Measurements from ENCODE around the gene VNN1.
"Not testable (repeated sequence)": the region's sequence is repeated elsewhere in the genome, so short reads cannot be mapped to it uniquely, and the experiment has no call there.

VNN1 gene

DNA sequence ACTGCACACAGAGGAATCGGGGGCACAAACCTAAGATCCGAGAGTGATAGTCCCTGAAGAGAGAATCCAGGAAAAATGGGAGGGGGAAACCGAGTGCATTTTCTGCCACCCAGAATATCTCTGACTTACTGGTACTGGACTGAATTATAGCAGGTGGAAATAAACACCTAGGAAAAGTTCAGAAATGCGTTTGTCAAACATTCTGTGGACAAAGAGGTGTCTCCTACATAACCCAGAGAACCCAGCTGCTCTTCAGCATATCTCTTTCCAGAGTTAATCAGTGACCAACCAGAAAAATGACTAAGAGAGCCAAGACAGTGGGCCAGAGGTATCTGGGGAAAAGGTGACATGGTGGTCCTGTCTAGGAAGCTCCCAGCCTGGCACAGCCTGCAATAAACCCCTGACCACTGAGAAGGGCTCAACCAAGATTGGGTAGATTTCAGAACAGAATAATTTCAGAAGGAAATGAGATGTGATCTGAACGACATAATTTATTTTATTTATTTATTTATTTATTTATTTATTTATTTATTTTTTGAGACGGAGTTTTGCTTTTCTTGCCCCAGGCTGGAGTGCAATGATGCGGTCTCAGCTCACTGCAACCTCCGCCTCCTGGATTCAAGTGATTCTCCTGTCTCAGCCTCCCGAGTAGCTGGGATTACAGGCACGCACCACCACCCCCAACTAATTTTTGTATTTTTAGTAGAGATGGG lies 6.0 kb upstream of the VNN1 start:
- no peak for DNase-seq (ENCODE audit: low read depth)

- no peak for DNase-seq (ENCODE audit: low read depth)
These were observed 2.2 kb upstream of the VNN1 start for GRCh38 chr6:132715881-132716637.

DNA sequence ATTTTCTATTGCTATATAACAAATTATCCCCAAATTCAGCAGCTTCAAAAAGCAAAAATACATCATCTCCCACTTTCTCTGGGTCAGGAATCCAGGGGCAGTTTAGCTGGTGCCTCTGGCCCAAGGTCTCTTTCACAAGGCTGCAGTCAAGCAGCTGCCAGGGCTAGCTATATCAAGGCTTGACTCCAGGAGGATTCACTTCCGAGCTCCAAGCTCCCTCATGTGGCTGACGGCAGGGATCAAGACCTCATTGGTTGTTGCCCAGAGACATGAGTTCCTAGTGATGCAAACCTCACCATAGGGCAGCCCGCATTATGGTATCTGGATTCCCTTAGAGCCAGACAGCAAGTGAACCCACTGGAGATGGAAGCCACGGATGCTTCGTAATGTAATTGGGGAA lies 1.3 kb upstream of the VNN1 start:
- DNase-seq (ENCODE audit: low read depth): no peak

GRCh38 chr6:132714160-132714559 lies 305 bp upstream of the VNN1 start:
- no peak for DNase-seq (ENCODE audit: low read depth)

DNA sequence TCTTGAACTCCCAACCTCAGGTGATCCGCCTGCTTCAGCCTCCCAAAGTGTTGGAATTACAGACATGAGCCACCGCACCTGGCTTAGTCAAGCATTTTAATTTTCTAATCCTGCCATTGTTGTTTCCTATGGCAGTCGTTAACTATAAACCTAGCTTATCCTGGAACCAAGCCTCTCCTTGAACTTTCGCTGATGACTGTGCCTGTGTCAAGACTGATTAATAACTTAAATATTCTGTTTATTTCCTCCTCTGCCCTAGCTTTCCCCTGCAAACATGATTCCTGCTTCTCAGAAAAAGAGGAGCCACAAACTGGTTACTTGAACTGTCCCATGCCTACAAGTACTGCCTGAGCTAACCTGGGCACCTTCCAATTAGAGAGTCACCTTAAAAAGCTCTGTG lies 1.5 kb downstream of the VNN1 start:
- no peak for DNase-seq (ENCODE audit: low read depth)

DNA sequence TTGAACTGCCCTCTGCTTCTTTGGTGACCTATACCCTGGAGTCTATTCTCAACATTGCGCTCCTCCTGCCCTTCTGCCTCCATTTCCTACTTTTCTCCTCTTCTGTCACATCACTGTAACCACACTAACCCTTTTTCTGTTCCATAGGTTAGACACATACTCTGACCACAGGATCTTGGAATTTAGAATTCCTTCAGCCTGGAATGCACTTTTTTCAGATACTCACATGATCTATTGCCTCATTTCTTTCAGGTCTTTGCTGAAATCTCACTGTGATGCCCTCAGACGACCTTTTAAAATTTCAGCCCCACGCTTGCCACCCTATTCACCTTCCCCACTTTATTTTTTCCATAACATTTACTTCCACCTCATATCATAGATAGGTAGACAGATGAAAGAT lies 5.1 kb downstream of the VNN1 start:
- no peak for DNase-seq (ENCODE audit: low read depth)

DNA sequence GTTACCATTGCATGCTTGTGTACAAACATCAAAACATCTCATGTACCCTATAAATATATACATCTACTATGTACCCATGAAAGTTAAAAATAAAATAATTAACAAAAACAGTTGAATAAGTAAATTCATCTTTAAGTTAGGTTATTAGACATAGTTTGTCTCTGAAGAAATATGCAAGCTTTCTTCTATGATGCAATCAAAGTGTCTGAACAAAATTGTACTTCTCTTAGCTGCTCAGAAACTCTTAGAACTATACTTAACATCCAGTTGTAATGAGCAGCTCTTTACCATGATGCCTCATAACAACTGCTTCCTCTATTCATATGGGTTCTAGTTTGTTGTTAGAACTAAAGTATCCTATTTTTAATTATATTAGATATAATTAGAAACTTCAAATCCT lies 5.9 kb downstream of the VNN1 start:
- no peak for DNase-seq (ENCODE audit: low read depth)

GRCh38 chr6:132706756-132707155 lies 7.1 kb downstream of the VNN1 start:
- DNase-seq (ENCODE audit: low read depth): not testable (repeated sequence)

- DNase-seq (ENCODE audit: low read depth): no peak
These were observed 9.9 kb downstream of the VNN1 start for GRCh38 chr6:132703936-132704335.

GRCh38 chr6:132698608-132699007 lies 15.2 kb downstream of the VNN1 start:
- DNase-seq (ENCODE audit: low read depth): no peak

DNA sequence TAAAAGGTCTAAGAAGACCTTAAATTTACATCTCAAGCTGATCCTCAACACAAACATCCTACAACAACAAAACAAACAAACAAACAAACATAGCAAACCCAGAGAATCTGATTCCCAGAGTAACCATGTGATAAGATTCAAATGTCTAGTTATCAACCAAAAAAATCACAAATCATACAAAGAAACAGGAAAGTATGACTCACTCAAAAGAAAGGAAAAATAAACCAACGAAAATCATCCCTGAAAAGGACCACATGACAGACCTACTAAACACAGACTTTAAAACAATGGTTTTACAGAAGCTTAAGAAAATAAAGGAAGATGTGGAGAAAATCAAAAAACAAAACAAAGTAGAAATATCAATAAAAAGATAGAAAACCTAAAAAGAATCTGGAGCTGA lies 18.1 kb downstream of the VNN1 start:
- no peak for DNase-seq (ENCODE audit: low read depth)

DNA sequence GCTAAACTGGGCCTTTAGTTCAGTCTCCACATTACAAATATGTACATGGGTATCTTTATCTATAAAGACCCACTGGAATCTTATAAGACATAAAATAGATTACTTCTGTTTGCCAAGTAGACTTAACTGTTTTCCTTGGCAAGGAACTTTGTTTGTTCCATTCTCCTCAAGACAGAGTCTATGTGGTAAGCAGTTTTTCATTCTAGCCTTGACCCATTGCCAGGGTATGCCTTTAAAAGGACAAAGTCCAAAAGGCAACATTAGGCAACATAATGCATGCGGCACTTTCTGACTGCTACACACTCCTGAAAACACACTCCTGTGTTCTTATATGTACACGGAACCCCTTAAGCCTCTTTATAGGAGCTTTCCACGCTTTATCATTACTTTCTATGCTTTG lies 20.4 kb downstream of the VNN1 start:
- DNase-seq (ENCODE audit: low read depth): no peak

GRCh38 chr6:132690678-132691077 lies 23.2 kb downstream of the VNN1 start:
- DNase-seq (ENCODE audit: low read depth): no peak

DNA sequence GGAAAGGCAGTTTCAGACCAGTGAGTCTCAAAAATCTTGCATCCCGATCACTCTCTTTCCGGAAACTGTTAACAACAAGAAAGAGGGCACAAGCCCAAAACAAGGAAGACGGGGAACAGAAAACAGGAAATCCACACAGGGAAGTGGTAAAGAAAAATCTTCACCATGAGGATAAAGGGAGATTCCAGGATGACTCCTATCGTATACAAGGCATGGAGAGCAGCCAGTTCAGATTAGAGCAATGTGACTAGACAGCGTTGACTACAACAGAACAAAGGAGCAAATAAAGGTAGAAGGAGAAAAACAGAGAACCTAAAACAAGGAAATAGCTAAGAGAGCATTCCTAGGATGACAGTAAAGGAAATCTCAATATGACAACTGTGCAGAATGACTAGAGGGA lies 26.5 kb downstream of the VNN1 start:
- no peak for DNase-seq (ENCODE audit: low read depth)

GRCh38 chr6:132686531-132686930 lies 27.3 kb downstream of the VNN1 start:
- no peak for DNase-seq (ENCODE audit: low read depth)

DNA sequence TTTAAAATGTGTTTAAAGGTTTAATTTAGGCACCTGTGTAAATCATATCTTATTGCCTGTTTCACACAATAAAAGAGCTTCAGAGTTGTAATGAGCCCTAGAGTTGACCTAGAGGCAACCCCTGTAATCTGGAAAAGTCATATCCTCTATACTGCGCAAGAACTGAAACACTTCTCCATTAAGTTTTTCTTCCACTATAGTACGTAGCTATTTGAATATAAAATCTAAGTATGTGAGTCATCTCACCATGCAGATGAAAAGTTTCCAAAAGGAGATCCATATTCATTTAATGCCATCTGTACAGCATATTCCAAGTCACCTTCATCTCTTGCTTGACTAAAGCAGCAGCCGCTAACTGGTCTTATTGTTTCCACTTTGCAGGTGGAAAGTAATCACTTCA lies 28.8 kb downstream of the VNN1 start:
- no peak for DNase-seq (ENCODE audit: low read depth)

DNA sequence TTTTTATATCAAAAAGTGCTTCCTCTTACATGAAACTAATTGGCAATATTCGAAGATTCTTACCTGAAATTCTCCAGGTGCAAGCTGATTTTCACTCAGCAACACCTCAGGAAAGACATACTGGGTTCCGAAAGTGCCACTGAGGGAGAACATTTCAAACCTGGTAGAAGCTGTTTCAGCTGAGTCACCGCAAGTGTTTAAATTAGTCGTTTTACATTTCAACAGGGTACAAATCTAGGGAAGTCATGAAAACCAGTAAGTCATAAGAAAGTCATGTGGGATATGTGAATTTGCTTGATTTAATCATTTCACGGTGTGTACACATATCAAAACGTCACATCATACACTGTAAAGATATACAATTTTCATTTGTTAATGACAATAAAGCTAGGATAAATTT lies 29.6 kb downstream of the VNN1 start:
- no peak for DNase-seq (ENCODE audit: low read depth)

DNA sequence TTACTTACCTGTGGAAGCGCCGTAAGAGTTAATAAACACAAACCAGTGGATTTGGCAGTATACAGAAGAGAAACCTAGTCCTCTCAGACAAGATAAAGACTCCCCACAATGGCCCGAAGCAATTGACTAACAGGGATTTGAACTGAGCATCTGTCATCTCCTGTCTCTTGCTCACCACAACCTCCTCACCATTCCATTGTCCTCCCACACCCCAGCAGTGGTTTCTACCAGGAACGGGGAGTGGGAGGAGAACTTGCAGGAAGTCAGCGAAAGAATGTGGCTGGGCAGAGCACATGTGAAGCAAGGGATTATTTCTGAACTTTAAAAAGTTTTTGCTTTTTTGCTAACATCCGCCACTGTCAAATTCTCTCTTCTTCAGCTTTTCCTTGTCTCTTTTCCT lies 30.3 kb downstream of the VNN1 start:
- no peak for DNase-seq (ENCODE audit: low read depth)

GRCh38 chr6:132679094-132679493 lies 34.8 kb downstream of the VNN1 start:
- not testable (repeated sequence) for DNase-seq (ENCODE audit: low read depth)

- no peak for DNase-seq (ENCODE audit: low read depth)
These were observed 38.1 kb downstream of the VNN1 start for GRCh38 chr6:132675749-132676148.

GRCh38 chr6:132675002-132675401 lies 38.9 kb downstream of the VNN1 start:
- DNase-seq (ENCODE audit: low read depth): no peak

DNA sequence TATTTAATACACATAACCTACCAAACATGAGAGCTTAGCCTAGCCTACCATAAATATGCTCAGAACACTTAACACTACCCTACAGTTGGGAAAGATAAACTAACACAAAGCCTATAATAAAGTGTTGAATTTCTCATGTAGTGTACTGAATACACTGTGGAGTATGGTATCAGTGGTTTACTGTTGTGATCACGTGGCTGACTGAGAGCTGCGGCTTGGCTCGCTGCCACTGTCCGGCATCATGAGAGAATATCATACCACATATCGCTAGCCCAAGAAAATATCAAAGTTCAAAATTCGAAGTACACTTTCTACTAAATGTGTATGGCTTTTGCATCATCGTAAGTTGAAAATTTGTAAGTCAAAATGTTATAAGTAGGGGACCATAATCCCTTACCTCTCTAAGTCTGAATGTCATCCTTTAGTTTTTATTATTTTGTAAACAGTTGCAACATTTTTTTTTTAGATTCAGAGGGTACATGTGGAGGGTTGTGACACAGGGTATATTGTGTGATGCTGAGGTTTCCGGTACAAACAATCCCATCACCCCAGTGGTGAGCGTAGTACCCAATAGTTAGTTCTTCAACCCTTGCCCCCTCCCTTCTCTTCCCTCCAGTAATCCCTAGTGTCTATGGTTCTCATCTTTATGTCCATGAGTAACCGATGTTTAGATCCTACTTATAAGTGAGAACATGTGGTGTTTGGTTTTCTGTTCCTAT lies 40.3 kb downstream of the VNN1 start:
- DNase-seq (ENCODE audit: low read depth): no peak

DNA sequence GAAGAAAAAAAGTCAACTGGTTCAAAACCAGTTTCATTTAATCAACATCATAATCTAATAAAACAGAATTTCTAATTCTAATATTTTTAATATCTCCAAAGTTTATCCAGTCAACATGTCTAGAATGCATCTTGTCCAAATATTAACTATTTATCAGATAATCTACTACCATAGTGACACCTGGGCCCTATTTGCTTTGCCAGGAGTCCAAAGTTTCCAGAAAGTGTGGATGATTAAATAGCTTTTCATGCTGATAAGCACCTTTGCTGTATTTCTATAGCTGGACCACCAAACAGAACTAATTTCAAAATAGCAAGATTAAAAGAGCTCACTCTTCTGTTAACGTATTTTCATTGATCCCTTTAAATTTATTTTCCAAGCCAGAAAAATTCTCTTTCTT lies 42.6 kb downstream of the VNN1 start:
- no peak for DNase-seq (ENCODE audit: low read depth)

All from T-helper 22 cell (primary cell).